NT2/D1 (cell line): ENCODE data around the gene DCTN1.

Experiments
- SUZ12 ChIP-seq: IDR thresholded peaks from 2 replicates; pipeline ENCODE4 v1.6.1; 2011; ENCODE audit not compliant: insufficient read length, insufficient read depth; ENCODE audit errors: extremely low read depth
- YY1 ChIP-seq: IDR thresholded peaks from 2 replicates; pipeline ENCODE4 v1.6.1; 2011; ENCODE audit not compliant: insufficient read length, insufficient read depth
- ZNF274 ChIP-seq: IDR thresholded peaks from 2 replicates; pipeline ENCODE4 v1.6.1; 2011; ENCODE audit warnings: mild to moderate bottlenecking, low read depth, low read length

GRCh38 chr2:74407682-74408081, 27.6 kb upstream of the DCTN1 start:
- TF ChIP-seq SUZ12 = no peak
- TF ChIP-seq YY1 = no peak
- TF ChIP-seq ZNF274 = no peak
